Hepatocyte (in vitro differentiated cells): ENCODE data around the gene GABRB2. TPM values are rescaled to one million over a fixed set of nuclear protein-coding genes. Genes with fewer than 3 reads are reported as not detected.

ENCODE experiments used
- DNase-seq: peaks from one replicate; pipeline ENCODE4 v3.0.0-alpha.2; 2016; ENCODE audit warnings: low spot score
- H2AFZ ChIP-seq: fragments of 200-600 bp; sonication (generic); 2 replicates; pipeline ENCODE4 v1.6.0; 2016; ENCODE audit warnings: antibody characterized with exemption, mild to moderate bottlenecking
- H3K27ac ChIP-seq: fragments of 200-600 bp; sonication (generic); 2 replicates; pipeline ENCODE4 v1.5.1; 2016; ENCODE audit warnings: mild to moderate bottlenecking
- H3K27me3 ChIP-seq: fragments of 200-600 bp; sonication (generic); 2 replicates; pipeline ENCODE4 v1.6.1; 2016
- H3K36me3 ChIP-seq: fragments of 200-600 bp; sonication (generic); replicated peaks from 2 replicates; pipeline ENCODE4 v1.5.1; 2016; ENCODE audit warnings: low read depth; ENCODE audit not compliant: insufficient read depth
- H3K4me1 ChIP-seq: fragments of 200-600 bp; sonication (generic); 2 replicates; pipeline ENCODE4 v1.5.1; 2016; ENCODE audit warnings: mild to moderate bottlenecking, moderate library complexity; ENCODE audit not compliant: insufficient read depth
- H3K4me2 ChIP-seq: fragments of 200-600 bp; sonication (generic); 2 replicates; pipeline ENCODE4 v1.6.0; 2016
- H3K4me3 ChIP-seq: fragments of 200-600 bp; sonication (generic); 2 replicates; pipeline ENCODE4 v1.5.1; 2016; ENCODE audit warnings: mild to moderate bottlenecking
- H3K79me2 ChIP-seq: fragments of 200-600 bp; sonication (generic); 2 replicates; pipeline ENCODE4 v1.6.0; 2017; ENCODE audit warnings: mild to moderate bottlenecking
- H3K9me2 ChIP-seq: fragments of 200-600 bp; sonication (generic); replicated peaks from 2 replicates; pipeline ENCODE4 v1.6.0; 2017; ENCODE audit warnings: mild to moderate bottlenecking; ENCODE audit not compliant: insufficient read depth
- H3K9me3 ChIP-seq: fragments of 200-600 bp; sonication (generic); 2 replicates; pipeline ENCODE4 v1.5.1; 2016; ENCODE audit warnings: low read depth, mild to moderate bottlenecking
- H4K20me1 ChIP-seq: fragments of 200-600 bp; sonication (generic); 2 replicates; pipeline ENCODE4 v1.6.0; 2016; ENCODE audit warnings: mild to moderate bottlenecking; ENCODE audit not compliant: insufficient read depth, poor library complexity, severe bottlenecking
- EZH2 ChIP-seq: fragments of 200-600 bp; sonication (generic); IDR thresholded peaks from 2 replicates; pipeline ENCODE4 v1.6.1; 2016; ENCODE audit warnings: antibody characterized with exemption, mild to moderate bottlenecking, borderline replicate concordance
- EZH2phosphoT487 ChIP-seq: fragments of 200-600 bp; sonication (generic); IDR thresholded peaks from one replicate; pipeline ENCODE4 v1.6.1; 2018; ENCODE audit warnings: antibody characterized with exemption, mild to moderate bottlenecking, low read depth, moderate library complexity; ENCODE audit not compliant: unreplicated experiment, severe bottlenecking
- WGBS: methylation state at CpG from one replicate; pipeline ENCODE4 v1.1.6; 2016; ENCODE audit warnings: low lambda C conversion rate; ENCODE audit errors: missing lambda C conversion rate; 5-methylcytosine and 5-hydroxymethylcytosine counted together
- polyA plus RNA-seq: library from polyadenylated mRNA; unstranded; fragments of >200 nt; fragmentation: Nextera tagmentation; extraction: Ambion mirVana; gene quantifications from 2 replicates; pipeline ENCODE4 v1.2.1, GENCODE V29; 2016
- total RNA-seq: library from RNA; depleted of rRNA; stranded (reverse); fragments of >200 nt; gene quantifications from 2 replicates; pipeline ENCODE4 v1.2.3, GENCODE V29; 2014
- TF ChIP-seq, protein P1 (sequence below): fragments of 200-600 bp; sonication (generic); IDR thresholded peaks from 2 replicates; pipeline ENCODE4 v1.5.1; 2016; ENCODE audit warnings: antibody characterized with exemption, mild to moderate bottlenecking; ENCODE audit not compliant: poor library complexity

The GABRB2 gene
- total and polyA plus RNA-seq, 2 experiments from 2014 or later, result 0.16 to 0.53 TPM

DNA sequence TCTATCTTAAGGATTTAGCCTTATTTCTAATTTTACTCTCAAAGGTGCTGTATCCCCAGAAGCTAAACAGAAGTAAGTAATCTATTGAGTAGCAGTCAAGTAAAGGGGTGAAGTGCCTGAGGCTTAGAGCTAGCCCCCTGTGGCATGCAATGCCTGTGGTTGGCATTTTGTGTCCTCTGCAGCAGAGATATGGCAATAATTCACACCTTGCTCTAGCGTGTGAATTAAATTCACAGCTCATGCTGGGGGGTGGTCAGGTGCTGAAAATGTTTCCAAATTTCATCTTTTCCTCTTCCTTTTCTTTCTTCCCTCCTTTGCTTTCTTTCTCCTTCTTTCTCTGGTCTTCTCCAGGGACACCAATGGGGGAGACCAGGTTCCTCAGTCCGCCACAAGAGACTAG, 262.1 kb downstream of the GABRB2 start:
- TF ChIP-seq, protein P1, sequence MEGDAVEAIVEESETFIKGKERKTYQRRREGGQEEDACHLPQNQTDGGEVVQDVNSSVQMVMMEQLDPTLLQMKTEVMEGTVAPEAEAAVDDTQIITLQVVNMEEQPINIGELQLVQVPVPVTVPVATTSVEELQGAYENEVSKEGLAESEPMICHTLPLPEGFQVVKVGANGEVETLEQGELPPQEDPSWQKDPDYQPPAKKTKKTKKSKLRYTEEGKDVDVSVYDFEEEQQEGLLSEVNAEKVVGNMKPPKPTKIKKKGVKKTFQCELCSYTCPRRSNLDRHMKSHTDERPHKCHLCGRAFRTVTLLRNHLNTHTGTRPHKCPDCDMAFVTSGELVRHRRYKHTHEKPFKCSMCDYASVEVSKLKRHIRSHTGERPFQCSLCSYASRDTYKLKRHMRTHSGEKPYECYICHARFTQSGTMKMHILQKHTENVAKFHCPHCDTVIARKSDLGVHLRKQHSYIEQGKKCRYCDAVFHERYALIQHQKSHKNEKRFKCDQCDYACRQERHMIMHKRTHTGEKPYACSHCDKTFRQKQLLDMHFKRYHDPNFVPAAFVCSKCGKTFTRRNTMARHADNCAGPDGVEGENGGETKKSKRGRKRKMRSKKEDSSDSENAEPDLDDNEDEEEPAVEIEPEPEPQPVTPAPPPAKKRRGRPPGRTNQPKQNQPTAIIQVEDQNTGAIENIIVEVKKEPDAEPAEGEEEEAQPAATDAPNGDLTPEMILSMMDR, result no peak
- TF ChIP-seq EZH2phosphoT487, result no peak
- Histone ChIP-seq H3K4me1 (no peaks in the 10 kb centered on the region), H3K9me2 (no peaks in the 10 kb centered on the region), H3K36me3 (no peaks in the 10 kb centered on the region), H3K4me2 (no peak overlapping the region), H2AFZ (no peak overlapping the region), H3K27me3 (peaks cover 2% of the 10 kb centered on the region), H4K20me1 (no peaks in the 10 kb centered on the region), H3K79me2 (no peaks in the 10 kb centered on the region), H3K27ac (no peak overlapping the region), H3K4me3 (no peak overlapping the region), H3K9me3 (no peaks in the 10 kb centered on the region)
- no peak for DNase-seq
- WGBS, result 75% methylated on average over 2 of the region's 2 CpGs

DNA sequence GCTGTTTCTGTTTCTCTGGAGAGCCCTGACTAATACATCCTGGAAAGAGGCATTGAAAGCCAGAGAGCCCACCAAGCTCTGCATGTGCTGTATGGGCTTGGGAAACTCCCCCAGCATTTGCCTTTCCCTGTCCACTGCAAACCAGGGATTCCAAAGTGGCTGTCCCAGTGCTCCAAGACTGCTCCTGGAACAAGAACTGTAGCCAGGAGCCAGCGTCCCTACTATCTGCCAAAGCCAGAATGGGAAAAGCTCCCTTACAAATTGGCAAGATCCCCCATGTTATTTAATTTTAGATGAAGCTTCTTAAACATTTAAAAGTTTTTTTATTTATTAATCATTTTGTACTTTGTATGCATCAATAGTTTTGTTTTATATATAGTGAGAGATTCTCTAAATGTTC, 263.2 kb downstream of the GABRB2 start:
- Histone ChIP-seq H3K9me3 (no peaks in the 10 kb centered on the region), H3K27me3 (no peaks in the 10 kb centered on the region), H3K79me2 (no peaks in the 10 kb centered on the region), H3K4me2 (no peak overlapping the region), H3K27ac (no peak overlapping the region), H4K20me1 (no peaks in the 10 kb centered on the region), H3K9me2 (no peaks in the 10 kb centered on the region), H3K4me1 (no peaks in the 10 kb centered on the region), H3K36me3 (no peaks in the 10 kb centered on the region), H2AFZ (no peak overlapping the region), H3K4me3 (no peak overlapping the region)
- WGBS, result 76% methylated on average over 1 of the region's 1 CpG
- DNase-seq, result no peak
- TF ChIP-seq, protein P1, result no peak
- TF ChIP-seq EZH2, result no peak
- no peak for TF ChIP-seq EZH2phosphoT487

DNA sequence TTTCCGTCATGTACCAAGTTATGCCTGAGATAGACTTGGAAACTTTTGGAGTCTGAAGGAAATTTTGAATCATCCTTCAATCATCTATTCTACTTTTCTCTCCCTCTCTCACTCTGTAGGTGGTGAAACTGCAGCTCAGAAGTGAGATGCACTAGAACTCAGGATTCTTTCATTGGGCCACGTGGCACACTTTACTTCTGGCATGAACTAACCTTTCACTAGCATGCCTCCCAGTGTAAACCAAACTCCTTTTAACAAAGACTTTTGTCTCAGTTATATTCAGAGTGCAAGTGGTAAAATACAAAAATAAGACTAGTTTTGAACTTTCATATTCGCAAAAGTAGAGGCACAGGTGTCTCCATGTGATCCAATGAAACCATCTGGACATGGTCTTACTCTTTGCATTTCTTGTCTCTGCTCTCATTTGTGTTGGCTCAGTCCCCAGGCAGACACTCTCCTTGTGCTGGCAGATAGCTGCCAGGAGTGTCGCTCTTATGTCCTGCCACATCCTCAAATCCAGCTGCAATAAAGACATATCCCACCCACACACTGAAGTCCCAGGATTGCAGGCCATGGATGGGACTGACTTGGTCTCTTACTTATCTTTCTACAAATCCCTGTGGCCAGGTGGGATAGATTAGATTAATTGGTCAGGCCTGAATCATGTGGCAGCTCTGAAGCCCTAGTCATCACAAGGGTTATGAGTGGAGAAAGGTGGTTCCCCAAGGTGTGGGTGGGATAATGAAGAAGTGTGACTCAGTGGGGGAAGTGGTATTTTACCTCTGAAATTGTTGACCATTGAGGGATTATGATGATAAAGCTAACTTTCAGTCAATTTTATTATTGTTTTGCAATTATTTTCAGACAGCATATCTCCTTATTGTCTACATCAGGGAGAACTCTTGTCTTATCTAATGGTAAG, 267.5 kb downstream of the GABRB2 start:
- Histone ChIP-seq H3K4me1 (no peaks in the 10 kb centered on the region), H4K20me1 (no peaks in the 10 kb centered on the region), H3K27me3 (no peaks in the 10 kb centered on the region), H3K36me3 (no peaks in the 10 kb centered on the region), H3K27ac (no peak overlapping the region), H3K4me3 (no peak overlapping the region), H3K79me2 (no peaks in the 10 kb centered on the region), H3K4me2 (no peak overlapping the region), H3K9me2 (no peaks in the 10 kb centered on the region), H2AFZ (no peak overlapping the region), H3K9me3 (no peaks in the 10 kb centered on the region)
- no peak for DNase-seq
- TF ChIP-seq EZH2phosphoT487 (no peak), EZH2 (no peak)
- TF ChIP-seq, protein P1, result no peak
- 94% methylated on average over 4 of the region's 4 CpGs for WGBS
